Pancreas (tissue), 10 donors: Measurements from ENCODE around the gene CCDC175. TPM values are rescaled to one million over a fixed set of nuclear protein-coding genes. Genes with fewer than 3 reads are reported as not detected.

Experiments
- ATAC-seq, 4 donors: fragments of 200-7000 bp; cut with Tn5 transposase; one replicate each; pipeline versions ENCODE4 v1.8.0 to v1.9.1; 2020; ENCODE audit warnings: mild to moderate bottlenecking in 4 of 4, moderate library complexity in 4 of 4
- DNase-seq, 6 donors: peaks; one replicate each; pipeline ENCODE4 v3.0.0-alpha.2; 2020
- FAIRE-seq: peaks from 2 replicates; lab custom pipeline; 2012; peaks lifted over from hg19 to GRCh38; lab: Jason Lieb, UNC
- H3K27ac ChIP-seq, 4 donors: fragments of 200-600 bp; sonication (generic); 1 replicate in 3 of 4; 2 replicates in 1 of 4; pipeline versions ENCODE4 v1.5.0 to v1.8.0; 2020
- H3K27me3 ChIP-seq, 4 donors: fragments of 200-600 bp; one replicate each; pipeline ENCODE4 v1.8.0; 2021
- H3K36me3 ChIP-seq, 3 donors: fragments of 200-600 bp; sonication (generic) in 1 of 3; one replicate each; pipeline versions ENCODE4 v1.5.0 to v1.8.0; 2020 to 2021
- H3K4me1 ChIP-seq, 3 donors: fragments of 200-600 bp; one replicate each; pipeline ENCODE4 v1.8.0; 2021
- H3K4me3 ChIP-seq, 4 donors: fragments of 200-600 bp; sonication (generic) in 2 of 4; one replicate each; pipeline versions ENCODE4 v1.5.0 to v1.8.0; 2020 to 2021
- H3K9me3 ChIP-seq, 4 donors: fragments of 200-600 bp; one replicate each; pipeline ENCODE4 v1.8.0; 2021
- CTCF ChIP-seq, 4 donors: fragments of 200-600 bp; sonication (generic) in 3 of 4; IDR thresholded peaks; one replicate each; pipeline versions ENCODE4 v1.5.0 to v1.8.0; 2021; ENCODE audit warnings: antibody characterized with exemption in 4 of 4
- WGBS, 2 donors: extraction: QIAGEN DNeasy Blood & Tissue Kit; methylation state at CpG; one replicate each; pipeline ENCODE4 v1.1.7; 2013; 5-methylcytosine and 5-hydroxymethylcytosine counted together
- intact Hi-C, 3 donors: fragments of 100-400 bp; cut with DNase I; formaldehyde crosslinking; loops; one replicate each; pipeline versions ENCODE4 v1.11.1 to v1.14.2; 2022
- polyA plus RNA-seq, 2 donors: library from polyadenylated mRNA; stranded (reverse); fragments of 200-250 nt; gene quantifications; one replicate each; pipeline ENCODE4 v1.2.3, GENCODE V29; 2013
- total RNA-seq, 6 donors: library from RNA; stranded (reverse); fragmentation: NEBNext Ultra II Directional in 4 of 6; extraction: Animal tissue kit (Norgen Biotek cat#: 25700) in 4 of 6; gene quantifications; one replicate each; pipeline versions ENCODE4 v1.2.1 to v1.2.4, GENCODE V29; 2021 to 2023
- donor health status: healthy with polysubstance abuse.
- donor health status: DM: no; HTN: no; CAD: no; lungs with moderate emphysema.
- donor health status: DM: no; HTN: no; CAD: no.
- donor health status: control.
- donor health status: control.
- donor health status: Bipolar disorder and iron deficiency.
- donor health status: DM: yes; HTN: yes; CAD: no.
- donor health status: DM: no; HTN: no; CAD: no.
- donor health status: DM: no; HTN: no; CAD: no.
- donor health status: DM: yes; HTN: yes; CAD: no.

CCDC175 gene
- total and polyA plus RNA-seq, 8 donors, result not detected

- ATAC-seq, result peak in 1 of 4 donors; percentile 12
- H3K27ac ChIP-seq, result no peak overlapping the region
- intact Hi-C loops, result no loop called here
- no peak for DNase-seq
- H3K9me3 ChIP-seq, result no peaks in the 10 kb centered on the region
- no peak for FAIRE-seq
- H3K4me3 ChIP-seq, result no peak overlapping the region
- H3K4me1 ChIP-seq, result no peaks in the 10 kb centered on the region
- no peak for TF ChIP-seq CTCF (IDR thresholded peaks at IDR 0.05)
- H3K27me3 ChIP-seq, result no peaks in the 10 kb centered on the region
- H3K36me3 ChIP-seq, result no peaks in the 10 kb centered on the region
Measured at GRCh38 chr14:59570122-59570521, 6.5 kb downstream of the CCDC175 start.

- no peak for TF ChIP-seq CTCF (IDR thresholded peaks at IDR 0.05)
- Histone ChIP-seq H3K9me3 (no peaks in the 10 kb centered on the region), H3K27me3 (no peaks in the 10 kb centered on the region), H3K36me3 (no peaks in the 10 kb centered on the region), H3K27ac (no peak overlapping the region), H3K4me1 (no peaks in the 10 kb centered on the region), H3K4me3 (no peak overlapping the region)
- no peak for ATAC-seq
- WGBS, 2 donors, result 68 to 74% methylated on average over 3 of the region's 3 CpGs
- DNase-seq, result no peak
- intact Hi-C loops, result no loop called here
- no peak for FAIRE-seq
Measured at GRCh38 chr14:59566725-59567124, 9.9 kb downstream of the CCDC175 start.

GRCh38 chr14:59566296-59566695, 10.3 kb downstream of the CCDC175 start:
- DNase-seq (no peak), FAIRE-seq (no peak), ATAC-seq (no peak)
- WGBS, 2 donors, result 39 to 56% methylated on average over 1 of the region's 1 CpG
- Histone ChIP-seq H3K4me3 (no peak overlapping the region), H3K9me3 (no peaks in the 10 kb centered on the region), H3K27me3 (no peaks in the 10 kb centered on the region), H3K27ac (no peak overlapping the region), H3K4me1 (no peaks in the 10 kb centered on the region), H3K36me3 (no peaks in the 10 kb centered on the region)
- TF ChIP-seq CTCF (IDR thresholded peaks at IDR 0.05), result no peak
- intact Hi-C loops, result no loop called here

- no peak for TF ChIP-seq CTCF (IDR thresholded peaks at IDR 0.05)
- H3K4me1 ChIP-seq, result no peaks in the 10 kb centered on the region
- ATAC-seq (no peak), FAIRE-seq (no peak), DNase-seq (no peak)
- H3K27me3 ChIP-seq, result no peaks in the 10 kb centered on the region
- no peak overlapping the region for H3K4me3 ChIP-seq
- H3K36me3 ChIP-seq, result no peaks in the 10 kb centered on the region
- no peak overlapping the region for H3K27ac ChIP-seq
- intact Hi-C loops, result no loop called here
- 57 to 74% methylated on average over 1 of the region's 1 CpG for WGBS, 2 donors
- H3K9me3 ChIP-seq, result no peaks in the 10 kb centered on the region
Measured at GRCh38 chr14:59565087-59565486, 11.5 kb downstream of the CCDC175 start.

GRCh38 chr14:59564366-59564765, 12.2 kb downstream of the CCDC175 start:
- 28 to 29% methylated on average over 2 of the region's 2 CpGs for WGBS, 2 donors
- no peak for ATAC-seq
- FAIRE-seq, result no peak

More at GRCh38 chr14:59564366-59564765, 12.2 kb downstream of the CCDC175 start:
- Histone ChIP-seq H3K36me3 (no peaks in the 10 kb centered on the region), H3K27me3 (no peaks in the 10 kb centered on the region), H3K4me1 (no peaks in the 10 kb centered on the region), H3K27ac (no peak overlapping the region), H3K4me3 (no peak overlapping the region), H3K9me3 (no peaks in the 10 kb centered on the region)
- intact Hi-C loops, result no loop called here
- no peak for TF ChIP-seq CTCF (IDR thresholded peaks at IDR 0.05)
- DNase-seq, result no peak
